Subcutaneous abdominal adipose tissue (tissue), 5 donors: ENCODE results near the gene TBRG1.

ENCODE experiments used
- H3K27ac ChIP-seq: one replicate; pipeline ENCODE4 v1.7.0; 2013; ENCODE audit warnings: low read depth, mild to moderate bottlenecking, inconsistent platforms, low read length, moderate library complexity
- H3K27me3 ChIP-seq, 5 donors: one replicate each; pipeline ENCODE4 v1.7.0; 2013; ENCODE audit warnings: low read length in 5 of 5, inconsistent platforms in 1 of 5; ENCODE audit not compliant: control insufficient read depth in 5 of 5, insufficient read depth in 4 of 5
- H3K36me3 ChIP-seq, 5 donors: one replicate each; pipeline ENCODE4 v1.7.0; 2013; ENCODE audit warnings: low read length in 5 of 5; ENCODE audit not compliant: control insufficient read depth in 5 of 5, insufficient read depth in 5 of 5
- H3K4me1 ChIP-seq, 5 donors: one replicate each; pipeline ENCODE4 v1.7.0; 2013; ENCODE audit warnings: low read length in 5 of 5, mild to moderate bottlenecking in 3 of 5, moderate library complexity in 1 of 5; ENCODE audit not compliant: control insufficient read depth in 5 of 5, insufficient read depth in 5 of 5
- H3K4me3 ChIP-seq, 5 donors: one replicate each; pipeline ENCODE4 v1.7.0; 2013; ENCODE audit warnings: low read length in 5 of 5, low read depth in 1 of 5
- H3K9ac ChIP-seq, 5 donors: one replicate each; pipeline ENCODE4 v1.7.0; 2013; ENCODE audit warnings: low read length in 5 of 5, mild to moderate bottlenecking in 4 of 5, moderate library complexity in 3 of 5
- H3K9me3 ChIP-seq, 5 donors: one replicate each; pipeline ENCODE4 v1.7.0; 2013; ENCODE audit warnings: low read length in 5 of 5; ENCODE audit not compliant: control insufficient read depth in 5 of 5
- donor health status: healthy.
- donor health status: healthy.
- donor health status: healthy.
- donor health status: healthy.
- donor health status: healthy.

The TBRG1 gene, protein sequence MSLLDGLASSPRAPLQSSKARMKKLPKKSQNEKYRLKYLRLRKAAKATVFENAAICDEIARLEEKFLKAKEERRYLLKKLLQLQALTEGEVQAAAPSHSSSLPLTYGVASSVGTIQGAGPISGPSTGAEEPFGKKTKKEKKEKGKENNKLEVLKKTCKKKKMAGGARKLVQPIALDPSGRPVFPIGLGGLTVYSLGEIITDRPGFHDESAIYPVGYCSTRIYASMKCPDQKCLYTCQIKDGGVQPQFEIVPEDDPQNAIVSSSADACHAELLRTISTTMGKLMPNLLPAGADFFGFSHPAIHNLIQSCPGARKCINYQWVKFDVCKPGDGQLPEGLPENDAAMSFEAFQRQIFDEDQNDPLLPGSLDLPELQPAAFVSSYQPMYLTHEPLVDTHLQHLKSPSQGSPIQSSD

DNA sequence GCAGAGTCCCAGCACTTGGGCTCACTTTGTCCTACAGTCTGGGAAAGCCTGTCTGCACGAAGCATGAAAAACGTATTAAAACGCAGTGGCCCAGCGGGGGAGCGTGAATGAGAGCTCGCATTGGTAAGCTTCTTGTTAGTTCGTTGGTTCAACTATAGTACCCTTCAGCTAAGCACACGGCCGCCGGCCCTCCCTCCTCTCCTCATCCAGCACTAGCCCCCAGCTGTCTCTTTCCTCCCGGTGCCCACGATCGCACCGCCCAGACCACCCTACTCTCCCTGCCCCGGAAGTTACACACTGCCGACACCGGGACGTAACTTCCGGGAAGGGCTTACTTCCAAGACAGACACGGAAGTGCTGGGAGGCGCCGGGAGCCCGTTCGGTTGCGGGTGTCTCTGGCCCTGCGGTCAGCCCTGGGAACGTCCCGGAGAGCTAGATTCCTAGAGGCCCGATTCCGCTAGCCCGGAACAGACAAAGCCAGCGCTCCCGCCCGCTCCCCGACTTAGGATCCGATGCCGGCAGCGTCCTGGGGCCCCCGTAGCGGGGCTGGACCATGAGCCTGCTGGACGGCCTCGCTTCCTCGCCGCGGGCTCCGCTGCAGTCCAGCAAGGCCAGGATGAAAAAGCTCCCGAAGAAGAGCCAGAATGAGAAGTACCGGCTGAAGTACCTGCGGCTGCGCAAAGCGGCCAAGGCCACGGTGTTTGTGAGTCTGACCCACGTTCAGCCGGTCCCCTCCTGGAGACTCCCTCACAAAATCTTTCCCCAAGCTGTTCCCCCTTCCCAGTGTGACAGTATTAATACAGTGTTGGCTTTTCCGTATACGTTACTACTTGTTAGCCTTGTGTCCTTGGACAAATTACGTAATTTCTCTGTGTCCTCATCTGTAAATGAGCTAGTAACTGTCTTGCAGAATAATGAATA lies at the start of gene TBRG1:
Gene TBRG1, plus strand, starts transcription at position 334 of the 921 bp plus-strand sequence. Its CDS starts 220 bp downstream, at position 554.
- Histone ChIP-seq H3K36me3 (peaks cover 17 to 29% (median 28%) of the 10 kb centered on the region in 5 donors), H3K9ac (peak within 1 kb of the TSS; percentile 87 to 99 (median 98)), H3K4me1 (peaks cover 3 to 28% (median 20%) of the 10 kb centered on the region in 5 donors), H3K9me3 (no peaks in the 10 kb centered on the region), H3K27ac (peak within 1 kb of the TSS; percentile 97), H3K27me3 (peaks cover 0 to 10% (median 4%) of the 10 kb centered on the region in 5 donors), H3K4me3 (peak within 1 kb of the TSS; percentile 88 to 97 (median 93))

DNA sequence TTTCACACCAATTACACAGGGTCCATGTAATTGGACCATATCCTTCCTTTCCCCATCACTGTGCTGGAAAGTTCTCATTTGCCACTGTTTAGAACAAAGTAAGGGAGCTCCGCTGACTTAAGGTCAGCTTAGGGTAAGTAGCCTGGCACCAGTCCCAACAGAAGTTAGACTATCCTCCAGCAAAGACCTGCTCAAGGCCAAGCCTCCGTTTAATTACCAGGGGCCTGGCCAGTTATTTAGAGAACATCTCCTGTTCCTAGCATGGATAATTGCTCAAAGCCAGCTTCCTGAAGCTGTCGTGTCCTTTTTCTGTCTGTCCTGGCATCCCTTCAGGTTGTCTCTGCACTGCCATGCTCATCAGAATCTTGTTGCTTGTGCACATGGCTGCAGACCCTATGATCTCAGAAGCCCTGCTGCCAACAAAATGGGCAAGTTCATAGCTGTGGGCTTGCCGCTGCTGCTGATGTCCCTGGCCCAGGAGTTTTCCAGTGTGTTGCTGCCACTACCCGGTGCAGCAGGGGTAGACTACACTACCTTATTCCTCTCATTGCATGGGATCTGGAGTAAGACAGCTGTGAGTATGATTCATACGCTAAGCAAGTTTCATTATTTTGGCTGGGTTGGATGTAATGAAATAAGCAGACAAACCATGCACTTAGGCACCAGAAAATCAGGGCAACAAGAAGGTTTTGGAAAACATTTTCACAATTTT lies 44.8 kb upstream of the TBRG1 start:
- Histone ChIP-seq H3K27ac (no peak overlapping the region), H3K9ac (no peak overlapping the region), H3K9me3 (no peaks in the 10 kb centered on the region), H3K4me3 (no peak overlapping the region), H3K4me1 (no peaks in the 10 kb centered on the region), H3K27me3 (peaks cover 0 to 3% (median 0%) of the 10 kb centered on the region in 5 donors), H3K36me3 (no peaks in the 10 kb centered on the region)

DNA sequence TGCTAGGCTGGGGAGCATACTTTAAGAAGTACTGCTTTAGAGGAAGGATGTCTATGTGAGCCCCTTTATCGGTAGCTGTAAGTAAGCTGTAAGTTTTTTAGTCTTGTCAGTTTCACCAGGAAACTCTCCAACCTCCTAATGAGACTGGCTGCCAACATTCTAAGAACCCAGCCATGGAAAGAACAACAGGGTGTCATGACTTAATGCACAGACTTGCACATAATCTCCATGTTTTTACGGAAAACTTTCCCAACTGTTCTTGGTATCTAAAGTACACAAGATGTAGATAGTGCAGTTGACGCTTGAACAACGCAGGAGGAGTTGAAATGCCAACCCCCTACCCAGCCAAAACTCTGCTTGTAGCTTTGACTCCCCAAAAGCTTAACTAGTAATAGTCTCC lies 43.9 kb upstream of the TBRG1 start:
- Histone ChIP-seq H3K27me3 (peaks cover 0 to 3% (median 0%) of the 10 kb centered on the region in 5 donors), H3K9me3 (no peaks in the 10 kb centered on the region), H3K27ac (no peak overlapping the region), H3K4me1 (no peaks in the 10 kb centered on the region), H3K4me3 (no peak overlapping the region), H3K9ac (no peak overlapping the region), H3K36me3 (no peaks in the 10 kb centered on the region)

DNA sequence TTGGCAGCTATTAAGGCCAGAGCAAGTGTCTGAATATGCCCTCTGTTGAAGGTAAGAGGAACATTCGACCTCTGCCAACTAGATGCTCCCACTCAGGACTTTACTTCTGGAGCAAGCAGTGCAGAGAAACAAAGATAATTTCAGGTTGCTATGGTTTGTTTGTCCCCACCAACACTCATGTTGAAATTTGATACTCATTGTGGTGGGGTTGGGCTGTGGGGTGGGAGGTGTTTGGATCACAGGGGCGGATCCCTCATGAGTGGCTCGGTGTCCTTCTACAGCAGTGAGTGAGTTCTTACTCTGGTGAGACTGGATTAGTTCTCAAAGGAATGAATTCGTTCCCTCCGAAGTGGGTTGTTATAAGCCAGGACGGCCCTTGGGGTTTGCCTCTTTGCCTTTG lies 40.8 kb upstream of the TBRG1 start:
- Histone ChIP-seq H3K27me3 (no peaks in the 10 kb centered on the region), H3K4me3 (no peak overlapping the region), H3K9ac (no peak overlapping the region), H3K9me3 (no peaks in the 10 kb centered on the region), H3K4me1 (no peaks in the 10 kb centered on the region), H3K27ac (no peak overlapping the region), H3K36me3 (no peaks in the 10 kb centered on the region)

DNA sequence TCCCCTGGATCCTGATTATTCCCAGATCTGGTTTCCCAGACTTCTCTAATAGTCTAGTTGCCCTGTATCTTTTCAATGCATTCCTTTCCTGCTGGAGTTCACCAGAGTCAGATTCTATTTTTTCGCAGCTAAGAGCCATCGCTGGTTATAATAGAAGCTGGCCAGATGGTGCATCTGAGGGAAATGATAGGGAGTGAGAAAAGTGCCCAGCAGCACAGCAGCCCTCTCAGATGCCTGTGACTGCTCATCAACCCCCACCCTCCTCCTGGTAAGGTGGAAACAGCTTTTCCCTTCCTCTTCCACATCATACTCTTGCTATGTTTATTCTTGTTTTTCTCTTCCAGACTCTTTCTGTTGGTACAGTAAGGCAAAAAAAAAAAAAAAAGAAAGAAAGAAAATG lies 40.1 kb upstream of the TBRG1 start:
- no peaks in the 10 kb centered on the region for H3K36me3 ChIP-seq
- H3K9me3 ChIP-seq: no peaks in the 10 kb centered on the region
- H3K4me1 ChIP-seq: no peaks in the 10 kb centered on the region
- no peak overlapping the region for H3K4me3 ChIP-seq
- no peak overlapping the region for H3K27ac ChIP-seq
- H3K9ac ChIP-seq: no peak overlapping the region
- no peaks in the 10 kb centered on the region for H3K27me3 ChIP-seq

DNA sequence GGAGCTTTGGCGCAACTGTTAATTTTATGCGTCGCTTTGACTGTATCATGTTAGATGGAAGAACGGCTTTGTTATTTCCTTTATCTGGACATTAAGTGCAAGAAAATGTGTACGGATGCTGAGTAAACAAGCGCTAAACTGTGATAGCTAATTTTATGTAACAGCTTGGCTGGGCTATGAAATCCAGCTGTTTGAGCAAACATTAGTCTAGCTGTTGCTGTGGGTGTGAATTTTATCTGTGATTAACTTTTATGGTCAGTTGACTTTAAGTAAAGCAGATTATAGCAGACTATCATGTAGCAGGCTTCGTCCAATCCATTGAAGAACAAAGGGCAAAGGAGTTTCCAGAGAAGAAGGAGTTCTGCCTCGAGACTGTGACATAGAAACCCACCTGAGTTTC lies 38.9 kb upstream of the TBRG1 start:
- Histone ChIP-seq H3K4me3 (no peak overlapping the region), H3K9me3 (no peaks in the 10 kb centered on the region), H3K4me1 (no peaks in the 10 kb centered on the region), H3K27ac (no peak overlapping the region), H3K27me3 (no peaks in the 10 kb centered on the region), H3K36me3 (no peaks in the 10 kb centered on the region), H3K9ac (no peak overlapping the region)

DNA sequence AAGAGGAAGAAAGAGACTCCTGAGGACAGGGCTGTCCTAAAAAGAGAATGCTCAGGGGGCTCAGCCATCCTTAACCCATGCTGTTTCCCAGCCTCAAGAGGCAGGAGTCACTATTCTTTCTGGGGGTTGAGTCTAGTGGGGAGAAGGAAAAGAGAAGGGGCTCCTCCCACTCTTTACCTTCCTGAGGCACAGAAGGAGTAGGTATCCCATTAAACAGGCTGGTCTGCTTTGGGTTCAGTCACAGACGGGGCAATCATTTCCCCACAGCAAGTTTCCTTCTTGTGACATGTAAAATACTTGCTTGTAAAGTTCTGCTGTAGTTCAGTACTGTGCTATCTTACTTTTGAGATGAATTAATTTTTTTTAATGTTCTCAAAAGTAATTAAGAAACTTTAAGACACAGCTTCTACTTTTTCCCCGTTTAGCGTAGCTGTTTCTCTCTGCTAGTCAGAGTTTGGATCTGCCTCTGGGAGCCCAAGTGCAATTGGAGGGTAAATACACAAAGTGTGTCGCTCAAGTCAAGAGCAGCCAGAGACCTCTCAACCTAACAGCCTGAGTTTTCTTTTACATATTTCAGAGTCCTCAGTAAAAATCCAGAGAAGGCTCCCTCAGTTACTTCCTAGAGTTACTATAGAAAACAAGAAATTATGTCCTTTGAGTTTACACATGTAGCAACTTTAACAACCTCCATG lies 37.8 kb upstream of the TBRG1 start:
- Histone ChIP-seq H3K27ac (no peak overlapping the region), H3K36me3 (no peaks in the 10 kb centered on the region), H3K9me3 (no peaks in the 10 kb centered on the region), H3K27me3 (no peaks in the 10 kb centered on the region), H3K9ac (peak overlapping the region in 1 of 5 donors; percentile 15), H3K4me1 (no peaks in the 10 kb centered on the region), H3K4me3 (no peak overlapping the region)

DNA sequence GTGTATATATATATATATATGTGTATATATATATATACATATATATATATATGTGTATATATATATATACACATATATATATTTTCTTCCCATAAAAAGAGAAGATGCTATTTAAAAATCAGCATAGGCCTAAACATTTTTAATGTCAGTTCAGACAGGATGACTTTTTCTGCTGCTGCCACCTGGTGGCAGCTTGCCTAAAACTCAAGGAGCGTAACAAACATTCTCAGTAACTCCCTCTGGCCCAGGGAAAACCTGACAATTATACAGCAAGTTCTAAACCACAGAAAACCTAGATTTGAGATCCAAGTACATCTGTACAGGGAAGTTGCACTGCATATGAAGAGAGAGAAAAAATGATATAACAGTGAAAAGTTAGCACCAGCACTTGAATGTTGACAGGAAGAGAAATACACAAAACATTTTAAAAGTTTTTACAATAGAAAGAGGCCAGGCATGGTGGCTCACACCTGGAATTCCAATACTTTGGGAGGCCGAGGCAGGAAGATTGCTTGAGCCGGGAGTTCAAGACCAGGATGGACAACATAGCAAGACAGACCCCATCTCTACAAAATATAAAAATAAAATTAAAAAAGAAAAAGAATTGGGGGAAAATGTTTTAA lies 36.3 kb upstream of the TBRG1 start:
- Histone ChIP-seq H3K9ac (no peak overlapping the region), H3K36me3 (no peaks in the 10 kb centered on the region), H3K9me3 (no peaks in the 10 kb centered on the region), H3K27ac (no peak overlapping the region), H3K4me3 (no peak overlapping the region), H3K27me3 (no peaks in the 10 kb centered on the region), H3K4me1 (no peaks in the 10 kb centered on the region)

DNA sequence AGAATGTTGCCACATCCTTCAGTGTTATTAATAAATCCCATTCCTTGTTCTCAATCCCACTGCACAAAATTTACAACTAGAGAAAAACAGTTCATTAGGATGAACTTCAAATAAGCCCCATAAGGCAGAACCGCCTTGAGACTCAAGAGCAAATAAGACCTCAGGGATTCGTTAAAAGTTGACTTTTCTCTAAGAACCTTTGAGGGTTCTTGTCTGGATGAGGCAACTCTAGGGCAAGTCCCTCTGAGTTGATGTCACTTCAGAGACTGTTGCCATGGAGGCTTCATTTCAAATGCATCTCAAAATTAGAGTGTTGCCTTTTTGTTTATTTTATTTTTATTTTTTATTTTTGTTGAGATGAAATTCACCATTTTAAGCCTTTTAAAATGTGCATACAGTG lies 31.2 kb upstream of the TBRG1 start:
- H3K4me1 ChIP-seq: no peaks in the 10 kb centered on the region
- no peaks in the 10 kb centered on the region for H3K9me3 ChIP-seq
- H3K27ac ChIP-seq: no peak overlapping the region
- no peak overlapping the region for H3K9ac ChIP-seq
- peaks cover 0 to 7% (median 0%) of the 10 kb centered on the region in 5 donors for H3K27me3 ChIP-seq
- H3K4me3 ChIP-seq: no peak overlapping the region
- no peaks in the 10 kb centered on the region for H3K36me3 ChIP-seq
